ENCODE measurements around the gene CNOT6.
A peak's percentile ranks its signal among the peaks of the same experiment; 100 is the strongest.
"Not testable (repeated sequence)": the region's sequence is repeated elsewhere in the genome, so short reads cannot be mapped to it uniquely, and the experiment has no call there.

Gene CNOT6

DNA sequence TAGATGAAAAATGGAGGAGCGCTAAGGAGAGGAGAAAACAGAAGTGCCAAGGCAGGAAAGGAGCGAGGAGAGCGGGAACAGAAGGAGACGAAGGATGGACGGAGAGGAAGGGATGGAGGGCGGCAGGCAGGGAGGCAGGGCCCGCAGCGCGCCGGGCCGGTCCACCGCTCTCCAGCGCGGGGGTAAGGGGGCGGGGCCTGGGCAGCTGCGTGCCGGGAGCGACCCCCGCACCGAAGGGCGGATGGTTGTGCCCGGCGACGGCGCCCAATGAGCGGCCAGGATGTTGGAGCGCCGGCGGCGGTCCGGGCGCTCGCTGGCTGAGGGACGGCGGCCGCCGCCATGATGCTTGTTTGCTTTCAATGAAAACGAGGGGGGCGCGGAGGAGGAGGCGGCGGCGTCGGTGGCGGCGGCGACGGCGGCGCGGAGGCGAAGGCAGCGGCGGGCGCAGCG is at the start of gene CNOT6:
Gene CNOT6, plus strand, starts transcription at position 320 of the 450 bp plus-strand sequence. CDS start 34,898 bp downstream, outside the sequence.
- DNase-seq (ENCODE audit: low read depth, low spot score), result peak; percentile 47
- H3K27ac ChIP-seq (ENCODE audit: low read length), result no peak within 1 kb of the TSS
- peaks cover 2% of the 10 kb centered on the region; the same call in 1 of the 2 replicates for H3K4me1 ChIP-seq (ENCODE audit: control insufficient read depth, insufficient read depth, low read length)
- no peaks in the 10 kb centered on the region for H3K27me3 ChIP-seq (ENCODE audit: control insufficient read depth, insufficient read depth, low read length)
- no peaks in the 10 kb centered on the region for H3K36me3 ChIP-seq (ENCODE audit: control insufficient read depth, insufficient read depth, low read length)
- H3K9me3 ChIP-seq (ENCODE audit: control insufficient read depth, insufficient read depth, low read length), result no peaks in the 10 kb centered on the region
- H3K4me3 ChIP-seq (ENCODE audit: low read length), result peak within 1 kb of the TSS; percentile 98
- WGBS (ENCODE audit: insufficient coverage, insufficient read length), result no CpG with 5 or more reads among the region's 56 CpGs

DNA sequence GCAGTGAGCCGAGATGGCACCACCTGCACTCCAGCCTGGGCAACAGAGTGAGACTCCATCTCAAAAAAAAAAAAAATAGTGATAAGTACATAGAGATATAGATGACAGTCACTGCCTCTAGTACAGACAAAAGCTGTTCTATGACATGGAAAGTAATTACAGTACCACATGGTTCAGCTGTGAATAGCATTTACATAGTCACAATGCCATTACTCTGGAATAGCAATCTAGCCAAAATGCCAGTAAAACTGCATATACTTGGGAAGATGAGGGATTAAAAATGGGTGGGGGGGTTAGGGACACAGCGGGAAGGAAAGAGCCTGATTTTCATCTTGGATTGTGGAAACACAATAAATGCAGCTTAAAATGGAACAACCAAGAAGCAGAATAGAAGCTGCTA is 39.4 kb upstream of the CNOT6 start:
- Histone ChIP-seq H3K27me3 (ENCODE audit: control insufficient read depth, insufficient read depth, low read length) (no peaks in the 10 kb centered on the region), H3K4me3 (ENCODE audit: low read length) (no peak overlapping the region), H3K36me3 (ENCODE audit: control insufficient read depth, insufficient read depth, low read length) (no peaks in the 10 kb centered on the region), H3K27ac (ENCODE audit: low read length) (no peak overlapping the region), H3K9me3 (ENCODE audit: control insufficient read depth, insufficient read depth, low read length) (no peaks in the 10 kb centered on the region), H3K4me1 (ENCODE audit: control insufficient read depth, insufficient read depth, low read length) (no peaks in the 10 kb centered on the region; the same call in 1 of the 2 replicates)
- no peak for DNase-seq (ENCODE audit: low read depth, low spot score)
- WGBS (ENCODE audit: insufficient coverage, insufficient read length), result no CpG with 5 or more reads among the region's 2 CpGs

DNA sequence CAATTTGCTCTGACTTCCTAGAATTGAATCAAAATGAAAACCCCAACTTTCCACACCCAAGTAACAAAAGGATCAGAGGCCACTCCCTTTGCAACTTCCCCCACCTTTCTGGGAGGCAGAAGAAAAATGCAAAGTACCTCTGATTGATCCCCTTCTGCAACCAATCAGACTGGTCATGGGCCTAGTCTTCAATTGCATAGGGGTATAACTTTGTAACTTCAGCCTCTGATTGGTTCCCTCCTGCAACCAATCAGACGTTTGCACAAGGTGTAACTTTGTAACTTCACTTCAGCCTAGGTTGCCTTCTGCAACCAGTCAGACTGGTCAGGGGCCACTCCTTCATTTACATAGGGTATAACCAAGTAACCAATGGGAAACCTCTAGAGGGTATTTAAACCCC is 38.3 kb upstream of the CNOT6 start:
- H3K9me3 ChIP-seq (ENCODE audit: control insufficient read depth, insufficient read depth, low read length), result no peaks in the 10 kb centered on the region
- H3K27ac ChIP-seq (ENCODE audit: low read length), result no peak overlapping the region
- no peaks in the 10 kb centered on the region for H3K36me3 ChIP-seq (ENCODE audit: control insufficient read depth, insufficient read depth, low read length)
- H3K4me1 ChIP-seq (ENCODE audit: control insufficient read depth, insufficient read depth, low read length), result no peaks in the 10 kb centered on the region; the same call in 1 of the 2 replicates
- no peak for DNase-seq (ENCODE audit: low read depth, low spot score)
- H3K4me3 ChIP-seq (ENCODE audit: low read length), result no peak overlapping the region
- no CpG with 5 or more reads among the region's 1 CpG for WGBS (ENCODE audit: insufficient coverage, insufficient read length)
- no peaks in the 10 kb centered on the region for H3K27me3 ChIP-seq (ENCODE audit: control insufficient read depth, insufficient read depth, low read length)

DNA sequence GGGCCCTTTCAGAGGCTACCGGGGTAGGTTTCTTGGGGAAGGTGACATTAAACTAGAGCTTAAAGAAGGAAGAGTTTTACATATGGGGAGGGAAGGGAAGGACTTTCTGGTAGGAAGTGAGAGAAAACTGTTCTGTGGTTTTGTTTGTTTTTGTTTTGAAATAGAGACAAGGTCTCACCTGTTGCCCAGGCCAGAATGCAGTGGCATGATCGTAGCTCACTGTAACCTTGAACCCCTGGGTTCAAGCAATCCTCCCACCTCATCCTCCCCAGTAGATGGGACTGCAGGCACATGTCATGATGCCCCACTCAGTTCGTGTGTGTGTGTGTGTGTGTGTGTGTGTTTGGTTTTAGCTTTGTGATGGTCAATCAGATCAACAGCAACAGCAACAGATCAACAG is 37.4 kb upstream of the CNOT6 start:
- no CpG with 5 or more reads among the region's 3 CpGs for WGBS (ENCODE audit: insufficient coverage, insufficient read length)

DNA sequence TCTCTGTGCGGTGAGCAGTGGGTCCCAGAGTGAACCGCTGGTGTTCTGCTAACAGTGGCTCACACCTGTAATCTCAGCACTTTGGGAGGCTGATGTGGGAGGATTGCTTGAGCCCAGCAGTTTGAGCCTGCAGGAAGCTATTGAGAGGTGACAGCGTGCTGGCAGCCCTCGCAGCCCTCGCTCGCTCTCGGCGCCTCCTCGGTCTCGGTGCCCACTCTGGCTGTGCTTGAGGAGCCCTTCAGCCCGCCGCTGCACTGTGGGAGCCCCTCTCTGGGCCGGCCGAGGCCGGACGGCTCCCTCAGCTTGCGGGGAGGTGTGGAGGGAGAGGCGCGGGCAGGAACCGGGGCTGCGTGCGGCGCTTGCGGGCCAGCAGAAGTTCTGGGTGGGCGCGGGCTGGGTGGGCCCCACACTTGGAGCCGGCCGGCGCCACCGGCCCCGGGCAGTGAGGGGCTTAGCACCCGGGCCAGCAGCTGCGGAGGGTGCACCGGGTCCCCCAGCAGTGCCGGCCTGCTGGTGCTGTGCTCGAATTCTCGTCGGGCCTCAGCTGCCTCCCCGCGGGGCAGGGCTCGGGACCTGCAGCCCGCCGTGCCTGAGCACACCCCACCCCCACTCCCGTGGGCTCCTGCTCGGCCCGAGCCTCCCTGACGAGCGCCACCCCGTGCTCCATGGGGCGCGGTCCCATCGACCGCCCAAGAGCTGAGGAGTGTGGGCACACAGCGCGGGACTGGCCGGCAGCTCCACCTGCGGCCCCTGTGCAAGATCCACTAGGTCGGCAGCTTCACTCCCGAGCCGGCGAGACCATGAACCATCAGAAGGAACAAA is 35.1 kb upstream of the CNOT6 start:
- H3K4me3 ChIP-seq (ENCODE audit: low read length); H3K4me1 ChIP-seq (ENCODE audit: control insufficient read depth, insufficient read depth, low read length); H3K36me3 ChIP-seq (ENCODE audit: control insufficient read depth, insufficient read depth, low read length); H3K27me3 ChIP-seq (ENCODE audit: control insufficient read depth, insufficient read depth, low read length); H3K9me3 ChIP-seq (ENCODE audit: control insufficient read depth, insufficient read depth, low read length); H3K27ac ChIP-seq (ENCODE audit: low read length); DNase-seq (ENCODE audit: low read depth, low spot score): not testable (repeated sequence)
- no CpG with 5 or more reads among the region's 61 CpGs for WGBS (ENCODE audit: insufficient coverage, insufficient read length)

More for the DNA sequence above, 37.4 kb upstream of the CNOT6 start:
- Histone ChIP-seq H3K9me3 (ENCODE audit: control insufficient read depth, insufficient read depth, low read length) (no peaks in the 10 kb centered on the region), H3K4me3 (ENCODE audit: low read length) (no peak overlapping the region), H3K4me1 (ENCODE audit: control insufficient read depth, insufficient read depth, low read length) (no peaks in the 10 kb centered on the region; the same call in 1 of the 2 replicates), H3K27ac (ENCODE audit: low read length) (no peak overlapping the region), H3K36me3 (ENCODE audit: control insufficient read depth, insufficient read depth, low read length) (no peaks in the 10 kb centered on the region), H3K27me3 (ENCODE audit: control insufficient read depth, insufficient read depth, low read length) (no peaks in the 10 kb centered on the region)
- no peak for DNase-seq (ENCODE audit: low read depth, low spot score)

DNA sequence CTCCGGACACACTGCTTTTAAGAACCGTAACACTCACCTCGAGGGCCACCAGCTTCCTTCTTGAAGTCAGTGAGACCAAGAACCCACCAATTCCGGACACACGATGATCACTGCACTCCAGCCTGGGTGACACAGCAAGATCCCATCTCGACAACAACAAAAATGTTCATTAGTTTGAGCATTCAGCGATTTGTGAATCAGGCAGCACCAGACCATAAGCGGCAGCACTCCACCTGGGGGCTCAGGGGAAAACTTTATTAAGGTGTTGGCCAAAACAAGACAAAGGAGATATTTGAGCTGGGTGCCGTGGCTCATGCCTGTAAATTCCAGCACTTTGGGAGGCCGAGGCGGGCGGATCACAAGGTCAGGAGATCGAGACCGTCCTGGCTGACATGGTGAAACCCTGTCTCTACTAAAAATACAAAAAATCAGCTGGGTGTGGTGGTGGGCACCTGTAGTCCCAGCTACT is 34.5 kb upstream of the CNOT6 start:
- H3K4me1 ChIP-seq (ENCODE audit: control insufficient read depth, insufficient read depth, low read length); H3K27ac ChIP-seq (ENCODE audit: low read length); H3K9me3 ChIP-seq (ENCODE audit: control insufficient read depth, insufficient read depth, low read length); H3K27me3 ChIP-seq (ENCODE audit: control insufficient read depth, insufficient read depth, low read length); H3K4me3 ChIP-seq (ENCODE audit: low read length); DNase-seq (ENCODE audit: low read depth, low spot score); H3K36me3 ChIP-seq (ENCODE audit: control insufficient read depth, insufficient read depth, low read length): not testable (repeated sequence)
- no CpG with 5 or more reads among the region's 14 CpGs for WGBS (ENCODE audit: insufficient coverage, insufficient read length)

DNA sequence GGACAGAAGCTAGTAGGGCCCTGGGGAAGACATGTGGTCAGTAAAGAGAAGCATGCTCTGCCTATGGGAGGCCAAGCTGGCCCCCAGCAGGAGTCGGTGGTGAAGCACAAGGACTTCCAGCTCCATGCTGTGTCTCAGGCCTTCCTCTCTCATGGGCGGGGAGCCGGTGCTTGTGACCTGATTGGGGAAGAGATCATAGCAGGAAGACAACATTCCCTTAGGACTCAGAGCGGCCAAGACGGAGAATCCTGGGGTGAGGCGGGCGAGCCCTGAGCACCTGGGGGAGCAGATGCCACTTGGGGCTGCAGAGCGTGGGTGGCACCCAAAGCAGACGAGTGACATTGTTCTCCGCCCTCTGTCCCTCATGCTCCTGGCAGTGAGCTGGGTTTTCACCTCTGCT is 33.3 kb upstream of the CNOT6 start:
- no CpG with 5 or more reads among the region's 10 CpGs for WGBS (ENCODE audit: insufficient coverage, insufficient read length)
- DNase-seq (ENCODE audit: low read depth, low spot score), result no peak
- Histone ChIP-seq H3K27ac (ENCODE audit: low read length) (no peak overlapping the region), H3K36me3 (ENCODE audit: control insufficient read depth, insufficient read depth, low read length) (no peaks in the 10 kb centered on the region), H3K4me3 (ENCODE audit: low read length) (no peak overlapping the region), H3K27me3 (ENCODE audit: control insufficient read depth, insufficient read depth, low read length) (no peaks in the 10 kb centered on the region), H3K9me3 (ENCODE audit: control insufficient read depth, insufficient read depth, low read length) (no peaks in the 10 kb centered on the region), H3K4me1 (ENCODE audit: control insufficient read depth, insufficient read depth, low read length) (no peaks in the 10 kb centered on the region)

DNA sequence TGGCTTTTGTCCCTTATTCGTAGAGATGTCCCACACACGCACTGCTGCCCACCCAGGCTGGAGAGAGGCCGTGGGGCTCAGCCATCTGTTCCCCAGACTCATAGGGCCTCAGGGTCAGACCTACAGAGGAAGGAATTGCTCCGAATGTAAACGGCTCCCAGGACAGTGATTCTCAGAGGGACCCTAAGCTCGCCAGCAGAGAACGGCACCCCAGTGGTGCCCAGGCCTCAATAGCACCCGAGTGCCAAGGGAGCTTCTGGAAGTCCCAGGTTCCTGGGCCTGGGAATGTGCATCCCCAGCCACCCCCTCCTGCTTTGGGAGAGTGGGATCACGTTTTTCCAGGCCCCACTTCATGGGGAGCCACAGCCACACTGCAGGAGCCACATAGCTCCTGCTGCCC is 32.9 kb upstream of the CNOT6 start:
- Histone ChIP-seq H3K9me3 (ENCODE audit: control insufficient read depth, insufficient read depth, low read length) (no peaks in the 10 kb centered on the region), H3K4me3 (ENCODE audit: low read length) (no peak overlapping the region), H3K27me3 (ENCODE audit: control insufficient read depth, insufficient read depth, low read length) (no peaks in the 10 kb centered on the region), H3K36me3 (ENCODE audit: control insufficient read depth, insufficient read depth, low read length) (no peaks in the 10 kb centered on the region), H3K4me1 (ENCODE audit: control insufficient read depth, insufficient read depth, low read length) (no peaks in the 10 kb centered on the region), H3K27ac (ENCODE audit: low read length) (no peak overlapping the region)
- no peak for DNase-seq (ENCODE audit: low read depth, low spot score)
- WGBS (ENCODE audit: insufficient coverage, insufficient read length), result no CpG with 5 or more reads among the region's 9 CpGs

DNA sequence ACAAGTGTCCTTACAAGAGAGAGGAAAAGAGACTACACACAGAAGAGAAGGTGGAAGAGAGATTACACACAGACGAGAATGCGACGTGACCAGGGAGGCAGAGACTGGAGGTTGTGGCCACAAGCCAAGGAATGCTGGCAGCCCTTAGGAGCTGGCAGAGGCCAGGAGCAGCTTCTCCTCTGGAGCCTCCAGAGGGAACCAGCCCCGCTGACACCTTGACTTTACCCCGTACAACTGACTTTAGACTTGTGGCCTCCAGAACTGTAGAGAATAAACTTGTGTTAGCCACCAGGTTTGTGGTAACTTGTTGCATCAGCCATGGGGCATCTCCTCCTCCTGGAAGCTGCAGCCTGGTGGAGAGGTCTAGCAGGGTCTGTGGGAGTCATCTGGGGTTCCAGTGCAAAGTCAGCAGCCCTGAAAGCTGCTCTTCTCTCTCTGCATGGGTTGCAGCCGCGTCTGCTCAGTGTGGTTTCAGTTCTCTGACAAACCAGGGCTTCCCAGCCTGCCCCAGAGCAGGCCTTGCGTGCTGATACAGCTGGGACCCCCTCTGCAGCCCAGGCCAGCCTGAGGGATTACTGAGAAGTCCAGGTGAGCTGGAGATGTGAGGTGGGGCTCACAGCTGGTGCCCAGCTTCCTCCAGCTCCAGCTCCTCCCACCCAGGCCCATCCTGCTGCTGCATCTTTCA is 30.8 kb upstream of the CNOT6 start:
- no peaks in the 10 kb centered on the region for H3K27me3 ChIP-seq (ENCODE audit: control insufficient read depth, insufficient read depth, low read length)
- no CpG with 5 or more reads among the region's 8 CpGs for WGBS (ENCODE audit: insufficient coverage, insufficient read length)
- no peak overlapping the region for H3K4me3 ChIP-seq (ENCODE audit: low read length)
- no peak overlapping the region for H3K27ac ChIP-seq (ENCODE audit: low read length)
- DNase-seq (ENCODE audit: low read depth, low spot score), result no peak
- H3K36me3 ChIP-seq (ENCODE audit: control insufficient read depth, insufficient read depth, low read length), result no peaks in the 10 kb centered on the region
- no peaks in the 10 kb centered on the region for H3K4me1 ChIP-seq (ENCODE audit: control insufficient read depth, insufficient read depth, low read length)
- no peaks in the 10 kb centered on the region for H3K9me3 ChIP-seq (ENCODE audit: control insufficient read depth, insufficient read depth, low read length)

DNA sequence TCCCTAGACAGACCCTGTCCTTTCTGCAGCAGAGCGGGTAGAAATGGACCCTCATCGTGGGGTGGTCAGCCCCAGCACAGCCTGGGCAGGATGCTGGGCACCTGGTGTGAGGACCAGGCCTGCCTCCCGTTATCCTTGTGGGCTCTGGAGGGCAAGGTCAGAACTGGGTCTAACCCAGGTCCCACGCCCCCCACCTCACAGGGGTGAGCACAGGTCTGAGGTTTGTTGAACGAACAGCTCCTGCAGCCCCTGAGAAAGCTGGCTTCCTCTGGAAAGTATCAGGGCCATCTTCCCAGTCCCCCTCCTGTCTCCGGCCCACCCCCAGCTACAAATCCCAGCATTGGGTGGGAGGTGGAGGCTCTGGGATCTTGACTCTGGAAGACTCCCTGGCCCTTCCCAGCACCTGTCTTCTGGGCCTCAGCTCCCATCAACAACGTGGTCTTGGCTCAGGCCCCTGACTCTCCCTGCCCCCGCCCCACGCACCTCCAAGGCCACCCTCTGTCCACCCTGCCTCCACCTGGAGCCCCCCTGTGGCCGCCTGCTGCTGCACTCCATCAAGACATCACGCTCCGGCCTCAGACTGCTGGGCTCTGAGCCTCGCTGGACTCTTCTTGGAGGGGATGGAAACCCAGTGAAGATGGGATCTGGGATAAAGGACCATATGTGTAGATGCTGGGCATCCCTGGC is 30.1 kb upstream of the CNOT6 start:
- no peak overlapping the region for H3K27ac ChIP-seq (ENCODE audit: low read length)
- no peaks in the 10 kb centered on the region for H3K4me1 ChIP-seq (ENCODE audit: control insufficient read depth, insufficient read depth, low read length)
- no peaks in the 10 kb centered on the region for H3K36me3 ChIP-seq (ENCODE audit: control insufficient read depth, insufficient read depth, low read length)
- no CpG with 5 or more reads among the region's 13 CpGs for WGBS (ENCODE audit: insufficient coverage, insufficient read length)
- H3K9me3 ChIP-seq (ENCODE audit: control insufficient read depth, insufficient read depth, low read length), result no peaks in the 10 kb centered on the region
- no peak overlapping the region for H3K4me3 ChIP-seq (ENCODE audit: low read length)
- DNase-seq (ENCODE audit: low read depth, low spot score), result no peak
- no peaks in the 10 kb centered on the region for H3K27me3 ChIP-seq (ENCODE audit: control insufficient read depth, insufficient read depth, low read length)
